Measurements from ENCODE around the gene LRMDA.

GRCh38 chr10:76319661-76320060 is 888.2 kb downstream of the LRMDA start:
- TF ChIP-seq CTCF (IDR thresholded peaks at IDR 0.05) (no peak), POLR2AphosphoS5 (IDR thresholded peaks at IDR 0.05) (no peak)
